Activated naive CD8-positive, alpha-beta T cell treated with anti-CD3 and anti-CD28 coated beads, Interleukin-2, amount 50 U/mL, for 24 hours (primary cell): ENCODE results near the gene MPHOSPH10.
"Not testable (repeated sequence)": the region's sequence is repeated elsewhere in the genome, so short reads cannot be mapped to it uniquely, and the experiment has no call there.

Source experiments
- ATAC-seq: fragments of 150-1000 bp; cut with Tn5 transposase; one replicate; pipeline ENCODE4 v1.10.0; 2021
- DNase-seq: peaks from one replicate; pipeline ENCODE4 v3.0.0; 2021
- H3K27ac Mint-ChIP-seq: one replicate; pipeline ENCODE4 v1.8.0; 2021; ENCODE audit warnings: mild to moderate bottlenecking, mixed read lengths
- H3K27me3 Mint-ChIP-seq: one replicate; pipeline ENCODE4 v1.8.0; 2021; ENCODE audit warnings: mixed read lengths
- H3K36me3 Mint-ChIP-seq: one replicate; pipeline ENCODE4 v1.8.0; 2021; ENCODE audit warnings: low read depth, mixed read lengths
- H3K4me1 Mint-ChIP-seq: one replicate; pipeline ENCODE4 v1.8.0; 2021; ENCODE audit warnings: mixed read lengths
- H3K4me3 Mint-ChIP-seq: one replicate; pipeline ENCODE4 v1.8.0; 2021; ENCODE audit warnings: mild to moderate bottlenecking, moderate library complexity, mixed read lengths
- H3K9me3 Mint-ChIP-seq: one replicate; pipeline ENCODE4 v1.8.0; 2021; ENCODE audit warnings: mixed read lengths

The MPHOSPH10 gene

GRCh38 chr2:71183306-71184115, 53.1 kb downstream of the MPHOSPH10 start:
- ATAC-seq, H3K4me1 Mint-ChIP-seq, H3K27me3 Mint-ChIP-seq, H3K9me3 Mint-ChIP-seq, H3K27ac Mint-ChIP-seq, H3K36me3 Mint-ChIP-seq, H3K4me3 Mint-ChIP-seq, DNase-seq: not testable (repeated sequence)

GRCh38 chr2:71186973-71187372, 56.5 kb downstream of the MPHOSPH10 start:
- Mint-ChIP-seq H3K4me3 (no peak overlapping the region), H3K9me3 (no peaks in the 10 kb centered on the region), H3K36me3 (no peaks in the 10 kb centered on the region), H3K27ac (no peak overlapping the region), H3K27me3 (no peaks in the 10 kb centered on the region), H3K4me1 (no peaks in the 10 kb centered on the region)
- no peak for ATAC-seq
- no peak for DNase-seq

GRCh38 chr2:71187589-71187988, 57.2 kb downstream of the MPHOSPH10 start:
- DNase-seq: no peak
- Mint-ChIP-seq H3K27ac (no peak overlapping the region), H3K9me3 (no peaks in the 10 kb centered on the region), H3K4me1 (no peaks in the 10 kb centered on the region), H3K27me3 (no peaks in the 10 kb centered on the region), H3K36me3 (no peaks in the 10 kb centered on the region), H3K4me3 (no peak overlapping the region)
- no peak for ATAC-seq

GRCh38 chr2:71190656-71191569, 60.5 kb downstream of the MPHOSPH10 start:
- no peak overlapping the region for H3K4me3 Mint-ChIP-seq
- ATAC-seq (no peak), DNase-seq (no peak)
- no peaks in the 10 kb centered on the region for H3K4me1 Mint-ChIP-seq
- H3K9me3 Mint-ChIP-seq: no peaks in the 10 kb centered on the region
- peaks cover under 1% of the 10 kb centered on the region for H3K36me3 Mint-ChIP-seq
- H3K27ac Mint-ChIP-seq: no peak overlapping the region
- H3K27me3 Mint-ChIP-seq: no peaks in the 10 kb centered on the region

- Mint-ChIP-seq H3K27ac (no peak overlapping the region), H3K9me3 (no peaks in the 10 kb centered on the region), H3K4me3 (no peak overlapping the region), H3K4me1 (no peaks in the 10 kb centered on the region), H3K36me3 (peaks cover 6% of the 10 kb centered on the region), H3K27me3 (no peaks in the 10 kb centered on the region)
- ATAC-seq (no peak), DNase-seq (no peak)
Observed at GRCh38 chr2:71191570-71191943, 61.1 kb downstream of the MPHOSPH10 start.
